Stimulated activated CD8-positive, alpha-beta memory T cell treated with anti-CD3 and anti-CD28 coated beads, Interleukin-7, amount 100 ng/mL, for 24 hours (primary cell): ENCODE data around the gene ABL1.

Experiments used
- DNase-seq: peaks from one replicate; pipeline ENCODE4 v3.0.0-alpha.2; 2020; ENCODE audit warnings: low read depth

The ABL1 gene

GRCh38 chr9:130872508-130872907 lies 37.5 kb downstream of the ABL1 start:
- DNase-seq = no peak

DNA sequence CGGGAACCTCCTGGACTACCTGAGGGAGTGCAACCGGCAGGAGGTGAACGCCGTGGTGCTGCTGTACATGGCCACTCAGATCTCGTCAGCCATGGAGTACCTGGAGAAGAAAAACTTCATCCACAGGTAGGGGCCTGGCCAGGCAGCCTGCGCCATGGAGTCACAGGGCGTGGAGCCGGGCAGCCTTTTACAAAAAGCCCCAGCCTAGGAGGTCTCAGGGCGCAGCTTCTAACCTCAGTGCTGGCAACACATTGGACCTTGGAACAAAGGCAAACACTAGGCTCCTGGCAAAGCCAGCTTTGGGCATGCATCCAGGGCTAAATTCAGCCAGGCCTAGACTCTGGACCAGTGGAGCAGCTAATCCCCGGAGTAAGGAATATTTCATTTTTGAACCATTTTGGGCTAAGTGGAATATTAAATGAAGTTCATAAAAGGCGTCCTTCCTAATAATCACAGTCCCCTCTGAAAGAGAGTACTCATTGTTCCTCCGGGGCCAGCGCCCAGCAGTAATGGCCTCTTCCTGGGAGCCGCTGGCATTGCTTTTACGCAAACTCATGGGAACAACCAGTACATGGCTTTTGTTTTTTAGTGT lies 38.0 kb downstream of the ABL1 start:
- DNase-seq = no peak

DNA sequence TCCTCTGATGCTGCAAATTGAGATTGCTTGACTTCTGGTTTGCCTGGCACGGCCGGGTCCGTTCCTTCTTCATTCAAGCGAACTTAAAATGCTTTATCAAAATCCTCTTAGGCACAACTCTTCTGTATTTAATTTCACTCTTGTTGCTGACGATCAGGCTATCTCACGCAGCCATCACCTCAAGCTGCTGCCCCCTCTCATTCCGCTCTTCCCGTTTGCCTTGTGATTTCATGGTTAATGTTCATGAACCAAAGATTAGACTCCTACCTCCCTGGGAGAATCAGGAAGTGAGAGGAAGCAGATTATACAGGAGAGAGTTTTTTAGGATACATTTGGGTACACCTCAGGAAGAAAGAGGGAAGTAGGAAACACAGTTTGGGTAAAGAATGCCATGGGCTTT lies 38.9 kb downstream of the ABL1 start:
- no peak for DNase-seq

GRCh38 chr9:130874783-130875182 lies 39.7 kb downstream of the ABL1 start:
- no peak for DNase-seq

- DNase-seq = no peak
These were observed 42.2 kb downstream of the ABL1 start for GRCh38 chr9:130877300-130877699.

GRCh38 chr9:130878295-130878694 lies 43.2 kb downstream of the ABL1 start:
- no peak for DNase-seq

GRCh38 chr9:130879863-130880411 lies 44.9 kb downstream of the ABL1 start:
- no peak for DNase-seq

GRCh38 chr9:130880599-130881220 lies 45.7 kb downstream of the ABL1 start:
- no peak for DNase-seq

GRCh38 chr9:130881516-130881915 lies 46.5 kb downstream of the ABL1 start:
- no peak for DNase-seq

DNA sequence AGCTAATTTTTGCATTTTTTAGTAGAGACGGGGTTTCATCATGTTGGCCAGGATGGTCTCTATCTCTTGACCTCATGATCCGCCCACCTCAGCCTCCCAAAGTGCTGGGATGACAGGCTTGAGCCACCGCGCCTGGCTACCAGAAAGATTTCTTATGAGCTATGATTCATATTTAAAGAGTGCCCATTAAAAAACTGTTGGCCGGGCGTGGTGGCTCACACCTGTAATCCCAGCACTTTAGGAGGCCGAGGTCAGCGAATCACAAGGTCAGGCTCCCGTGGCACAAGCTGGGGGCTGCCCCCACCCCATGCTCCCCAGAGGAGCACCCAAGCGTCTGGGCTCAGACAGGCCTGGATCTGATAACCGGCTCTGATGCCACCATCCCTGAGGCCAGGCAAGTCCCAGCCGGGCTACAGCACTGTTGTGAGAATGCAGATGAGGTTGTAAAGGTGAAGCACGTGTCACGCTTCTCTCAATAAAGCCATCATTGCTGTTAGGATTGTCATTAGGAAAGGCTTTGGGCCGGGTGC lies 47.7 kb downstream of the ABL1 start:
- DNase-seq = no peak

DNA sequence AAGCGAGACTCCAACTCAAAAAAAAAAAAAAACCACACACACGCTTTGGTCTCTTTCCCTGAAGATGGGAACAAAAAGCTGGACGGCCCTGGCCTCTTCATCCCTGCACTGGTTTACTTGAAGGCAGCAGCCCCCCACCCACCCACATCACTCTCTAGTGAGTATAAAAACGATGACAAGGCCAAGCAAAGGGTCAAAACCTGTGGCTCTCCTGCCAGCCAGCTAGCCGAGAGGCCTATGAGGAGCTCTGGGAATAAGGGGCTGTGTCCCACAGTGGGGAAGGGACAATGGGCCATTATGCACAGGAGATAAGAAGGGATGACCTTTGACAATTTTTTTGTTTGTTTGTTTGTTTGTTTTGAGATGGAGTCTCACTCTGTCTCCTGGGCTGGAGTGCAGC lies 48.4 kb downstream of the ABL1 start:
- no peak for DNase-seq

DNA sequence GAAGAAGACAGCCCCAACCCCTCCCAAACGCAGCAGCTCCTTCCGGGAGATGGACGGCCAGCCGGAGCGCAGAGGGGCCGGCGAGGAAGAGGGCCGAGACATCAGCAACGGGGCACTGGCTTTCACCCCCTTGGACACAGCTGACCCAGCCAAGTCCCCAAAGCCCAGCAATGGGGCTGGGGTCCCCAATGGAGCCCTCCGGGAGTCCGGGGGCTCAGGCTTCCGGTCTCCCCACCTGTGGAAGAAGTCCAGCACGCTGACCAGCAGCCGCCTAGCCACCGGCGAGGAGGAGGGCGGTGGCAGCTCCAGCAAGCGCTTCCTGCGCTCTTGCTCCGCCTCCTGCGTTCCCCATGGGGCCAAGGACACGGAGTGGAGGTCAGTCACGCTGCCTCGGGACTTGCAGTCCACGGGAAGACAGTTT lies 49.1 kb downstream of the ABL1 start:
- no peak for DNase-seq

DNA sequence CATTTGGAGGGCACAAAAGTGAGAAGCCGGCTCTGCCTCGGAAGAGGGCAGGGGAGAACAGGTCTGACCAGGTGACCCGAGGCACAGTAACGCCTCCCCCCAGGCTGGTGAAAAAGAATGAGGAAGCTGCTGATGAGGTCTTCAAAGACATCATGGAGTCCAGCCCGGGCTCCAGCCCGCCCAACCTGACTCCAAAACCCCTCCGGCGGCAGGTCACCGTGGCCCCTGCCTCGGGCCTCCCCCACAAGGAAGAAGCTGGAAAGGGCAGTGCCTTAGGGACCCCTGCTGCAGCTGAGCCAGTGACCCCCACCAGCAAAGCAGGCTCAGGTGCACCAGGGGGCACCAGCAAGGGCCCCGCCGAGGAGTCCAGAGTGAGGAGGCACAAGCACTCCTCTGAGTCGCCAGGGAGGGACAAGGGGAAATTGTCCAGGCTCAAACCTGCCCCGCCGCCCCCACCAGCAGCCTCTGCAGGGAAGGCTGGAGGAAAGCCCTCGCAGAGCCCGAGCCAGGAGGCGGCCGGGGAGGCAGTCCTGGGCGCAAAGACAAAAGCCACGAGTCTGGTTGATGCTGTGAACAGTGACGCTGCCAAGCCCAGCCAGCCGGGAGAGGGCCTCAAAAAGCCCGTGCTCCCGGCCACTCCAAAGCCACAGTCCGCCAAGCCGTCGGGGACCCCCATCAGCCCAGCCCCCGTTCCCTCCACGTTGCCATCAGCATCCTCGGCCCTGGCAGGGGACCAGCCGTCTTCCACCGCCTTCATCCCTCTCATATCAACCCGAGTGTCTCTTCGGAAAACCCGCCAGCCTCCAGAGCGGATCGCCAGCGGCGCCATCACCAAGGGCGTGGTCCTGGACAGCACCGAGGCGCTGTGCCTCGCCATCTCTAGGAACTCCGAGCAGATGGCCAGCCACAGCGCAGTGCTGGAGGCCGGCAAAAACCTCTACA lies 49.8 kb downstream of the ABL1 start:
- DNase-seq = no peak

GRCh38 chr9:130885484-130886375 lies 50.7 kb downstream of the ABL1 start:
- DNase-seq = no peak

DNA sequence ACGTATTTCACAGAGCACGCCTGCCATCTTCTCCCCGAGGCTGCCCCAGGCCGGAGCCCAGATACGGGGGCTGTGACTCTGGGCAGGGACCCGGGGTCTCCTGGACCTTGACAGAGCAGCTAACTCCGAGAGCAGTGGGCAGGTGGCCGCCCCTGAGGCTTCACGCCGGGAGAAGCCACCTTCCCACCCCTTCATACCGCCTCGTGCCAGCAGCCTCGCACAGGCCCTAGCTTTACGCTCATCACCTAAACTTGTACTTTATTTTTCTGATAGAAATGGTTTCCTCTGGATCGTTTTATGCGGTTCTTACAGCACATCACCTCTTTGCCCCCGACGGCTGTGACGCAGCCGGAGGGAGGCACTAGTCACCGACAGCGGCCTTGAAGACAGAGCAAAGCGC lies 51.9 kb downstream of the ABL1 start:
- no peak for DNase-seq

DNA sequence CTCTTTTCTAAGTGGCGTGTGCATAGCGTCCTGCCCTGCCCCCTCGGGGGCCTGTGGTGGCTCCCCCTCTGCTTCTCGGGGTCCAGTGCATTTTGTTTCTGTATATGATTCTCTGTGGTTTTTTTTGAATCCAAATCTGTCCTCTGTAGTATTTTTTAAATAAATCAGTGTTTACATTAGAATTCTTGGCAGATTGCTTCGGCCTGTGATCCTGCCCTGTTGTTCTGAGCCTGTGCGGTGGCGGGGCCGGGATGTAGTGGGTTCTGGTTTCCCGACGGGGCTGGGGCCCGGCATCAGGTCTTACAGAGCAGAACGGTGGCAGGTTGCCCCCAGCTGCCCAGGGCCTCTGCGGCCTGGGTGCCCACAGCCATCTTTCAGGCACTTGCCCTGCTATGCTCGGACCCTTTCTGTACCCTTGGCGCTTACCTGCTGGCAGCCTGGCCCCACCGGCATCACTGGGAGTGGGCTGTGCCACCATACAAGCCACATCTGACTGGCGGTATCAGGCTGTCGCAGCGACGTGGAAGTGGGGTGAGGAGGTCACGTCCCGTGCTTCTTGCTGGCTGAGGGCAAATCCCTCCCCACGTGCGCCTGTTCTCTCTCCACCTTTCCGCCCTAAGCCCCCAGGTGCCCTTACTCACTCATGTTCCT lies 52.6 kb downstream of the ABL1 start:
- no peak for DNase-seq

GRCh38 chr9:130888146-130888885 lies 53.3 kb downstream of the ABL1 start:
- no peak for DNase-seq

DNA sequence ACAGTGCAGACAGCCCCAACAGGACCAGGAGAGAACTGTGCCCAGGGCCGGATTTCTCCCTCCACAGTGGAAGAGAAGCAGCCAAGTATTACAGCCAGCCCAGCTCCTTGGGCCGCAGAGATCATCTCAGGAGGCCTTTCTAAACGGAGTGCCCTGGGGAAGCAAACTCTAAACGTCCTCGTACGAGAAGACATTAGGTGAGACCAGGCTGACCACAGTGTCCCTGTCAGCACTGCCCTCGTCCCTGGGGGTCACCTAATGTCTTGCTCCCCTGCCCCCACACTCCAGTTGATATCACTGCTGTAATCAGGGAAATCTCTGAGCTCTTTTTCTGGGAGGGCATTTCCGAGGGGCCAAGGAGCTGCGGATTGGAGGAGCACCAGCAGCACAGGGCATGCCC lies 55.1 kb downstream of the ABL1 start:
- DNase-seq = no peak

GRCh38 chr9:130890870-130891687 lies 56.0 kb downstream of the ABL1 start:
- no peak for DNase-seq
